GM21526 (cell line): ENCODE measurements around the gene TUBA8.
"Not testable (repeated sequence)": the region's sequence is repeated elsewhere in the genome, so short reads cannot be mapped to it uniquely, and the experiment has no call there.

Experiments
- ATAC-seq: cut with Tn5 transposase; IDR thresholded peaks from one replicate; pipeline ENCODE4 v1.9.1; 2021; ENCODE audit warnings: moderate library complexity; ENCODE audit not compliant: unreplicated experiment, low FRiP score

TUBA8 gene

GRCh38 chr22:18103527-18104269 is 6.9 kb upstream of the TUBA8 start:
- no peak for ATAC-seq

- no peak for ATAC-seq
Measured at GRCh38 chr22:18104566-18104965, 6.0 kb upstream of the TUBA8 start.

GRCh38 chr22:18105981-18106380 is 4.6 kb upstream of the TUBA8 start:
- ATAC-seq, result not testable (repeated sequence)

DNA sequence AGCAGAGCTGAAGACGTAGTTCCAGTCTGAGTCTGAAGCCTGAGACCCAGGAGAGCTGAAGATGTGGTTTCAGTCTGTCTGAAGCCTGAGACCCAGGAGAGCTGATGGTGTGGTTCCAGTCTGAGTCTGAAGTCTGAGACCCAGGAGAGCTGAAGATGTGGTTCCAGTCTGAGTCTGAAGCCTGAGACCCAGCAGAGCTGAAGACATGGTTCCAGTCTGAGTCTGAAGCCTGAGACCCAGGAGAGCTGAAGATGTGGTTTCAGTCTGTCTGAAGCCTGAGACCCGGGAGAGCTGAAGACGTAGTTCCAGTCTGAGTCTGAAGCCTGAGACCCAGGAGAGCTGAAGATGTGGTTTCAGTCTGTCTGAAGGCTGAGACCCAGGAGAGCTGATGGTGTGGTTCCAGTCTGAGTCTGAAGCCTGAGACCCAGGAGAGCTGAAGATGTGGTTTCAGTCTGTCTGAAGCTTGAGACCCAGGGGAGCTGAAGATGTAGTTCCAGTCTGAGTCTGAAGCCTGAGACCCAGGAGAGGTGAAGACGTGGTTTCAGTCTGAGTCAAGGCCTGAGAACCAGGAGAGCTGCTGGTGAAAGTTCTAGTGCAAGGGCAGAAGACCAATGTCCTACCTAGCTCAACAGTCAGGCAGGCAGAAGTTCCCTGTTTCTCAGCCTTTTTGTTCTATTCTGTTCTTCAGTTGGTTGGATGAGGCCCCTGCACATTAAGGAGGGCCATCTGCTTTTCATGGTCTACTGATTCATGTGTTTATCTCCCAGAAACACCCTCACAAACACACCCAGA is 3.9 kb upstream of the TUBA8 start:
- not testable (repeated sequence) for ATAC-seq

- ATAC-seq, result no peak
Measured at GRCh38 chr22:18108187-18108586, 2.4 kb upstream of the TUBA8 start.

DNA sequence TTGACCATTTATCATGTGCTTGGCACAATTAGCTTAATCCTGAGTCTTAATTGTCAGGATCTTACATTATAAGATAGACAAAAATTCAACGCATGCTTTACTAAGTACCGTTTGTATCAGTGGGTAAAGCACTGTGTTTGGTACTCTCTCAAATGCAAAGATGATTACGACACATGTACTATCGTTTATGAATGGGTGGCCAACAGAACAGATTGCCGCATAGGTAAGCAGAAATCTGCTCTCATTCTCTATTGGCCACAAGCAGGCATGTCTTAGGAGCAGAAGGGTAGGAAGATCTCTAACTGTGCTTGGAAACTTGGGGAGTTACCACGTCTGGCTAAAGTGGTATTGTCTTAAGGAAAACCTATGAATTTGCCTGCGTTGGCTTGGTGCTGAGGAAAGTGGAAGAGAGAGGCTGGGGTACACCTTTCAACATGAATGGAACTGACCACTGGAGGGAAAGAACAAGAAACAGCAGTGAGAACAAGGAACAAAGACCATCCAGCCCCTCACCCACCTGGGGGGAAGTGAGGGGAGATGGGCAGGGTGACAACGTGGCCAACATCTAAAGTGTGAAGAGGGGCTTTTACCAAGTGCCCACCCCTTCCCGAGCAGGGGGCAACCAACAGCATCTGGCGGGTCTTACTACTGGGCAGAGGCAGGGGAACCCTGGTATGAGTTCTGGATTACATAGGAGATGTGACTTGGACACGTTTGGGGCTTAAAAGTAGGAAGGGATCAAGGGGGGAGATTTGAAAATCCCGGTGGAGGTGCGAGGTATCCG is 1.0 kb upstream of the TUBA8 start:
- no peak for ATAC-seq

DNA sequence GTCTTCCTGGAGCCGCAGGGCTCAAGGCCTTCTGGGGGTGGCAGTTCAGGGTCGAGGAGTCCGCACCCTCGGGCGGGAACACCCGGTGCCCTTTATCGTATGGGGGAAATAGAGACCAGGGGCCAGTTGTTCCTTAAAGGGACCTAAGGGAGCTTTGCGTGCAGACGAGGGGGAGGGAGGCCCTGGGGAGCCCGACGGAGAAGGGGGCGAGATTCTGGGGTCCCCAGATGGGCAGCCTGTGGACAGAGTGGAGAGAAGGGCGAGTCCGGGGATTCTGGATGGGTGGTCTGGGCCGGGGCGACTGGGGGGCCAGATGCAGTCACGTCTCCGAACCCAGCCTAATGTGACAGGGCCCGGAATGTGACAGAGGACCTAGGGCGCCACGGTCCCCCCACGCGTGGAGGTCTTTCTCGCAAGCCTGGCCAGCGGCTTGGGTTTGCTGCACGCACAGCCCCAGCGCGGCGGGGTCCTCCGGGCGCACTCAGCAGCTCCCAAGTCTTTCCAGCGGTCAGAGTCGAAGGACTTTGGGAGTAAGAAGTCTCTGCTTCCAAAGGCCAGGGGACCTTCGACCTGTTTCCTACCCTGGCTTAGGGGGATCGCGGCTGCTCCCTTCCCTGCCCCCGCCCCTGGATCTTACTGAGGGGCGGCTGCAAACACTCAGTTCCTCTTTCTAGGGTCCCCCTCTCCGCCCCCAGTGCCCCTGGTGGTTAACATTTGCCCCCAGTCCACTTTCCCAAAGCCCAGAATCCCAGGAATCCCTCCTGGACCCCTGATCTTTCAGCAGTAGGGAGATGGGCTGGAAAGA is 547 bp downstream of the TUBA8 start:
- ATAC-seq, result no peak

GRCh38 chr22:18111759-18112330 is 1.2 kb downstream of the TUBA8 start:
- ATAC-seq, result no peak

- no peak for ATAC-seq
Measured at GRCh38 chr22:18112440-18112839, 1.8 kb downstream of the TUBA8 start.

DNA sequence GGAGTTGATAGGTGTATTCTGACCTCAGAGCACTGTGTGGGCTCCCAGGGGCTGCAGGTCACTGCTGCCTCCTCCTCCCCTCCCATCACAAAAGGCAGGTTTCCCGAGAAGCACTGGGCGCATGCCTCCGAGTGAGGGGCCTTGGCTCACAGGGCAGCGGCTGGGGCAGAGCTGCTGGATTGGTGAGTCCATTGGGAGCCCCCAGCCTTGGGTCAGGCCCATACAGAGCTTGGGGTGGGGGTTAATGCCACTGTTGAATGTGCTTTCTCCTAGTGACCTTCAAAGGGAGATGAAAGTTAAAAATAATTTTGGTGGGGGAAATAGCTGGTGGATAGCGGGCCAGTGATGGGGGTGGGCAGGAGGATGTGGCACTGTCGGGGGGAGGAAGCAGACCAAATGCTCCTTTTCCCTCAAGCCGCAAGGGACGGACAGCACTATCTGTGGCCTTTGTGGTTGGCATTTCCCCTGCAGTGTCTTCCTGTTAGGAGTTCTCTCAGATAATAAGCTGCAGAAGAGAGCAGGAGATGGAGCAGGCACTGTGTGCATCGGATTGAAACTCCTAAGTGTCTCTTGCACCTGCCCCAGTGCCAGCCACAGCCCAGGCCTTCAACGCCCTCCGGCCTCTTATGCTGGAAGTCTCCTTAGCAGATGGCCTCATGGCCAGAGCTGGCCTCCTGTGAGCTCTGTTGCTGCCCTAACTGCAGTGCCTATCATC is 3.2 kb downstream of the TUBA8 start:
- no peak for ATAC-seq

DNA sequence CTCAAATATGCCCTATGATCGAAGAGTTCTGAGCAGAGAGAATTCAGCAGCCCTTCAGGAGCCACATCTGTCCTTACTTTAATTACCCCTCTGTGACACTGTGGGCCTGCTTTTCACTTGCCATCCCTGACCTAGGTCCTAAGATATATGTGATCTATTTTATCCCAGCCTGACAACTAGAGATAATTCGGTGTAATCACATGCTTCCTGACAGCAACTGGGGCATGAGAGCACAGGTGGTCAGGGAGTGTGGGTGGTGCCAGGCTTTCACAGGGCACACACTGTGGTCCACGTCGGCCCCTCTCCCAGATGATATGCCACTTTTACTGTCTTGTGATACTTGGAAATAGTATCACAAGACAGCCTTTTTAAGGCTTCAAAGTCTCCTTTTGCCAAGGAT is 3.9 kb downstream of the TUBA8 start:
- ATAC-seq, result no peak

- ATAC-seq, result no peak
Measured at GRCh38 chr22:18114976-18115652, 4.5 kb downstream of the TUBA8 start.

DNA sequence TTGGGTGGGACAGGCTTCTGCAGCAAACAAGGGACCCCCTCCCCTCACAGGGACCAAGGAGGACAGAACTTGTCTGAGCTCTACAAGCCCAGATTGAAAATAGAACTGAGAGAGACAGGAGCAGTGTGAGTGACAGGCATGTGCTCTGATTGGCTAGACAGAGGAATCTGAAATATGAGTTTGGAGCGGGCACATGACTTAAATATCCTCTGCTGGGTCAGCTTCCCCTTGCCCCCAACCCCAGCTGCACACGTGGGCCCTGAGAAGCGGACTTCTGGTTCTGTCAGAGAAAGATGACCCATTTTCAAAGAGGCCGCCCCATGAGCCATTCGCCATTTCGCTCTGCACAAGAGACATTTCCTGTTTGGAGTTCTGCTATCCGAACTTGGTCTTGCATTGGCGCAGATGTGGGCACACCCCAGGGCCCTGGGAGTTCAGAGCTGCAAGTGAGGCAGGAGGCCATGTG is 5.3 kb downstream of the TUBA8 start:
- no peak for ATAC-seq

- ATAC-seq, result no peak
Measured at GRCh38 chr22:18116634-18117033, 6.0 kb downstream of the TUBA8 start.

DNA sequence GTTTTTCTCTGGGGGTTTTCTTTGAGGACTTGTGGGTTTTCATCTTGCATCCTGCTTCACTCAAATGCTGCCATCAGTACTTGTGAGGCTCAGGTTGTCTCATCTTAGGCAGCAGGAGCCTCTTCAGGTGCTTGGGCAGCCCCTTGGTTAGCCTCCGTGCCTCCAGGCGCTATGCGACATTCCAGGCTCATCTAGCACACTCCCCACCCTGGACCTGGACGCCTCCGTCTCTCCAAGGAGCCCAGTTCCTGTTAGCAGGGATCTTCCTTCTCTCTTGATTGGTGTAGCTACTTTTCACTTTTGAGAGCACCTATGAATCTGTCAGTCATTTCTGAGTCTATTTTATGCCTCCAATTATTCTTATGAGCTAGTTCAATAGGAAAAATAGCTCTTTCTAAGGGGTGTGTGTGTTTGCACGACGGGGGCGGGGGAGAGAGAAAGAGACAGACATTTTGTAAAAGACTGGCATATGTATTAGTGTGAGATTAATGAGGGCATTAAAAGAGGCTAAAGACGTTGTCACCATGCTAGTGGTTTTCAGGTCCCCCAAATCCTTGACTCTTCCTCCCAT is 7.8 kb downstream of the TUBA8 start:
- no peak for ATAC-seq

- no peak for ATAC-seq
Measured at GRCh38 chr22:18119409-18120110, 9.0 kb downstream of the TUBA8 start.

DNA sequence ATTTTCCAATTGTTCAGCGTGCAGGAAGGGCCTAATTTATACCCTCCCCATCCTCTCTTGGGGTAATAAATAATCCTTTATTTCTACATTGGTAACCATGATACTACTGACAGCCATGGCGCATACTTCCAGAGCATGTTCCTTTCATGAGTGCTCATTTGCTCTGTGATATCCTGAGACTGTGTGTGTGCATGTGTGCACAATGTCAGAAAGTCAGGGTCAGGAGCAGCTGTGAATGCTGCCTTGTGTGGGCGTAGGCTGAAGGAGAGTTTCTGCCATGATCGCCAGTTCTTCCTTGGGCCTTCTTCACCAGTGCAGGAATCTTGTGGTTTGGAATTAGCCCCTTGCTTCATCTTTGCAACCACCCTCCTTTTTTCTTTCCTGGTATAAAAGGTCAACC is 10.2 kb downstream of the TUBA8 start:
- no peak for ATAC-seq

DNA sequence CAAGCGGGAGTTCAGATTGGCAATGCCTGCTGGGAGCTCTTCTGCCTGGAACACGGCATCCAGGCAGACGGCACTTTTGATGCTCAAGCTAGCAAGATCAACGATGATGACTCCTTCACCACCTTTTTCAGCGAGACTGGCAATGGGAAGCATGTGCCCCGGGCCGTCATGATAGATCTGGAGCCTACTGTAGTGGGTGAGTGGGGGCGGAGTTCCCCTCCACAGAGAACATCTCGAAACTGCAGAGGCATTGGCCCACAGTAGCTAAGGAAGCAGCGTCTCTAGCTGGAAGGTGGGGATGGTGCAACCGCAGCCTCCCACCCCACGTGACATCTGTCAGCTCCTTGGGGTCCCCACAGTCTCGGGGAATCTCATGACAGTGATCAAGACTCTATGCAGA is 10.9 kb downstream of the TUBA8 start:
- no peak for ATAC-seq
